ENCODE results near the gene SGSM1. TPM values are rescaled to one million over a fixed set of nuclear protein-coding genes. Genes with fewer than 3 reads are reported as not detected.

SGSM1 gene
- total and polyA plus RNA-seq, 2 of the 4 experiments (the other 2 are of a cell fraction), result not detected

DNA sequence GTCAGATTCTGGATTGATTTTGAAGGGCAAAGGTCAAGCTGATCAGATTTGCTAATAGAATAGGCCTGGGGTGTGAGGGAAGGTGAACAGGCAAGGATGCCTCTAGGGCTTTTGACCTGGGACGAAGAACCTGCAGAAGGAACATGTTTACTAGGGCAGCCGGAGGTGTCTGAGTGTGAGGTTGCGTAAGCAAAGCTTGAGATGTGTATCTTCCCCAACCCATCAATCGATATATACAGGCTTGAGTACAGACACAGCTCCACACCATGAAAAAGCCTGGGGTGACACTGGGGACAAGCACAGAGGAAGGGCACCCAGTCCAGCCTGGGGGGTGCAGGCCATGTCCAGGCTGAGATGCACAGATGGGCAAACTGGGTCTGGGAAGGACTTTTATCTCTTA lies 139.4 kb downstream of the SGSM1 start:
- in situ Hi-C loops (cut with MboI; ENCODE audit: low sequenced_read_pairs) (loop anchor here (10.0 kb wide), 1 partner anchor 99 kb away; no protein-coding TSS in a partner anchor), dilution Hi-C loops (cut with HindIII; ENCODE audit: low sequenced_read_pairs, unreplicated experiment) (no loop called here), intact Hi-C loops (cut with micrococcal nuclease) (no loop called here)
- H2AK9ac ChIP-seq (replicated peaks; ENCODE audit: low read depth, low read length, poor library complexity), result no peak overlapping the region
- H2AK5ac ChIP-seq (ENCODE audit: low read depth, low read length), result no peak overlapping the region
- no peak overlapping the region for H4K5ac ChIP-seq (ENCODE audit: low read depth, low read length)
- H3K4me3 ChIP-seq (ENCODE audit: insufficient read depth, low read depth, low read length), result no peak overlapping the region
- H2BK20ac ChIP-seq (ENCODE audit: low read depth, low read length), result no peak overlapping the region
- no peak overlapping the region for H3K56ac ChIP-seq (ENCODE audit: extremely low read depth, insufficient read depth, low read length)
- no peak overlapping the region for H4K91ac ChIP-seq (ENCODE audit: insufficient read depth, low read depth, low read length)
- no peak overlapping the region for H4K8ac ChIP-seq (ENCODE audit: low read depth in 2 of 2, low read length in 2 of 2)
- no peak overlapping the region for H3K4ac ChIP-seq (ENCODE audit: low read depth, low read length)
- no peak overlapping the region for H3K18ac ChIP-seq (ENCODE audit: low read depth, low read length)
- no peak overlapping the region for H2BK120ac ChIP-seq (ENCODE audit: low read depth, low read length)
- no peak overlapping the region for H3K23ac ChIP-seq (ENCODE audit: low read depth, low read length)
- H2BK5ac ChIP-seq (ENCODE audit: low read depth, low read length, poor library complexity, severe bottlenecking), result no peak overlapping the region
- ChIA-PET POLR2A (ENCODE audit: unreplicated experiment) (no interaction called here), CTCF (no interaction called here)
- H3K9ac ChIP-seq (ENCODE audit: low read depth, low read length), result no peak overlapping the region
- TF ChIP-seq CEBPB (IDR thresholded peaks at IDR 0.05; ENCODE audit: low read depth, low read length) (no peak), SMC3 (IDR thresholded peaks at IDR 0.05; ENCODE audit: low read depth, low read length) (no peak), CHD1 (IDR thresholded peaks at IDR 0.05; ENCODE audit: low read depth, low read length) (no peak), NFE2L2 (IDR thresholded peaks at IDR 0.05; ENCODE audit: low read depth, low read length) (no peak), RFX5 (IDR thresholded peaks at IDR 0.05; ENCODE audit: low read depth, low read length) (no peak), RAD21 (IDR thresholded peaks at IDR 0.05; ENCODE audit: low read length) (no peak), BHLHE40 (IDR thresholded peaks at IDR 0.05; ENCODE audit: low read depth, low read length) (no peak), FOS (IDR thresholded peaks at IDR 0.05; ENCODE audit: low read depth, low read length) (no peak), MAZ (IDR thresholded peaks at IDR 0.05; ENCODE audit: borderline replicate concordance, low read depth, low read length) (no peak), POLR2A (IDR thresholded peaks at IDR 0.05; ENCODE audit: low read depth, low read length) (no peak), MAFK (IDR thresholded peaks at IDR 0.05; ENCODE audit: low read depth, low read length) (no peak), RCOR1 (IDR thresholded peaks at IDR 0.05; ENCODE audit: insufficient replicate concordance, low read length) (no peak), MXI1 (IDR thresholded peaks at IDR 0.05; ENCODE audit: borderline replicate concordance, low read depth, low read length) (no peak)
- TF ChIP-seq, protein P1, sequence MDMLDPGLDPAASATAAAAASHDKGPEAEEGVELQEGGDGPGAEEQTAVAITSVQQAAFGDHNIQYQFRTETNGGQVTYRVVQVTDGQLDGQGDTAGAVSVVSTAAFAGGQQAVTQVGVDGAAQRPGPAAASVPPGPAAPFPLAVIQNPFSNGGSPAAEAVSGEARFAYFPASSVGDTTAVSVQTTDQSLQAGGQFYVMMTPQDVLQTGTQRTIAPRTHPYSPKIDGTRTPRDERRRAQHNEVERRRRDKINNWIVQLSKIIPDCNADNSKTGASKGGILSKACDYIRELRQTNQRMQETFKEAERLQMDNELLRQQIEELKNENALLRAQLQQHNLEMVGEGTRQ (IDR thresholded peaks at IDR 0.05; ENCODE audit: low read depth, low read length), result no peak
- TF ChIP-seq, protein P2, sequence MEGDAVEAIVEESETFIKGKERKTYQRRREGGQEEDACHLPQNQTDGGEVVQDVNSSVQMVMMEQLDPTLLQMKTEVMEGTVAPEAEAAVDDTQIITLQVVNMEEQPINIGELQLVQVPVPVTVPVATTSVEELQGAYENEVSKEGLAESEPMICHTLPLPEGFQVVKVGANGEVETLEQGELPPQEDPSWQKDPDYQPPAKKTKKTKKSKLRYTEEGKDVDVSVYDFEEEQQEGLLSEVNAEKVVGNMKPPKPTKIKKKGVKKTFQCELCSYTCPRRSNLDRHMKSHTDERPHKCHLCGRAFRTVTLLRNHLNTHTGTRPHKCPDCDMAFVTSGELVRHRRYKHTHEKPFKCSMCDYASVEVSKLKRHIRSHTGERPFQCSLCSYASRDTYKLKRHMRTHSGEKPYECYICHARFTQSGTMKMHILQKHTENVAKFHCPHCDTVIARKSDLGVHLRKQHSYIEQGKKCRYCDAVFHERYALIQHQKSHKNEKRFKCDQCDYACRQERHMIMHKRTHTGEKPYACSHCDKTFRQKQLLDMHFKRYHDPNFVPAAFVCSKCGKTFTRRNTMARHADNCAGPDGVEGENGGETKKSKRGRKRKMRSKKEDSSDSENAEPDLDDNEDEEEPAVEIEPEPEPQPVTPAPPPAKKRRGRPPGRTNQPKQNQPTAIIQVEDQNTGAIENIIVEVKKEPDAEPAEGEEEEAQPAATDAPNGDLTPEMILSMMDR (conservative IDR thresholded peaks at IDR 0.05; ENCODE audit: low read depth, low read length), result no peak
- TF ChIP-seq, protein P3, sequence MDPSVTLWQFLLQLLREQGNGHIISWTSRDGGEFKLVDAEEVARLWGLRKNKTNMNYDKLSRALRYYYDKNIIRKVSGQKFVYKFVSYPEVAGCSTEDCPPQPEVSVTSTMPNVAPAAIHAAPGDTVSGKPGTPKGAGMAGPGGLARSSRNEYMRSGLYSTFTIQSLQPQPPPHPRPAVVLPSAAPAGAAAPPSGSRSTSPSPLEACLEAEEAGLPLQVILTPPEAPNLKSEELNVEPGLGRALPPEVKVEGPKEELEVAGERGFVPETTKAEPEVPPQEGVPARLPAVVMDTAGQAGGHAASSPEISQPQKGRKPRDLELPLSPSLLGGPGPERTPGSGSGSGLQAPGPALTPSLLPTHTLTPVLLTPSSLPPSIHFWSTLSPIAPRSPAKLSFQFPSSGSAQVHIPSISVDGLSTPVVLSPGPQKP (IDR thresholded peaks at IDR 0.05; ENCODE audit: borderline replicate concordance, low read depth, low read length), result no peak
- H3K4me2 ChIP-seq (ENCODE audit: low read depth, low read length), result no peak overlapping the region
- H3K4me1 ChIP-seq (ENCODE audit: control insufficient read depth, insufficient read depth, low read length), result no peaks in the 10 kb centered on the region
- ATAC-seq (ENCODE audit: low read depth) (no peak), DNase-seq (no peak)
- no peaks in the 10 kb centered on the region for H3K9me3 ChIP-seq (ENCODE audit: control insufficient read depth, insufficient read depth, low read length)
- no peaks in the 10 kb centered on the region for H3K79me1 ChIP-seq (ENCODE audit: low read depth in 1 of 2, low read length in 2 of 2)
- no peaks in the 10 kb centered on the region for H3K9me1 ChIP-seq (ENCODE audit: insufficient read depth, low read length)
- H3K36me3 ChIP-seq (ENCODE audit: control insufficient read depth, insufficient read depth, low read length), result no peaks in the 10 kb centered on the region
- H3K14ac ChIP-seq (replicated peaks; ENCODE audit: low read depth, low read length), result no peak overlapping the region
- H4K20me1 ChIP-seq (ENCODE audit: insufficient read depth, low read length), result no peaks in the 10 kb centered on the region
- WGBS, 2 experiments (ENCODE audit: extremely low coverage in 2 of 2, insufficient read length in 1 of 2), result no CpG with 5 or more reads among the region's 4 CpGs
- no peak overlapping the region for H3K27ac ChIP-seq (ENCODE audit: insufficient read depth, low read length)
- no peak overlapping the region for H2BK15ac ChIP-seq (ENCODE audit: low read depth, low read length)
- H3K27me3 ChIP-seq (ENCODE audit: control insufficient read depth, insufficient read depth, low read length), result no peaks in the 10 kb centered on the region; the same call in 1 of the 2 replicates
- H2AFZ ChIP-seq (replicated peaks; ENCODE audit: low read length, poor library complexity), result no peak overlapping the region
- BruUV-seq (replicated peaks), result no TSS peak

Measured in IMR-90 (cell line).